Common myeloid progenitor, CD34-positive (primary cell): Measurements from ENCODE around the gene LBR.
A peak's percentile ranks its signal among the peaks of the same experiment; 100 is the strongest.

Experiments used
- CTCF ChIA-PET: fragments of 350-600 bp; sonication (Branson Sonifier 250); formaldehyde crosslinking; loops from one replicate; lab custom pipeline; 2021; ENCODE audit warnings: antibody characterized with exemption; lab: Charles Lee
- POLR2A ChIA-PET: fragments of 350-600 bp; sonication (Branson Sonifier 250); formaldehyde crosslinking; loops from one replicate; lab custom pipeline; 2021; ENCODE audit warnings: antibody characterized with exemption; lab: Charles Lee
- DNase-seq, 3 donors: peaks; one replicate each; pipeline versions ENCODE4 v3.0.0 to v3.0.0-alpha.2; 2013
- H3K27ac ChIP-seq, 2 experiments: 1 replicate in 1 of 2; 2 replicates in 1 of 2; pipeline ENCODE4 v1.7.0; 2013; ENCODE audit warnings: inconsistent platforms in 2 of 2, low read length in 2 of 2, mild to moderate bottlenecking in 2 of 2, low read depth in 1 of 2, moderate library complexity in 1 of 2; ENCODE audit not compliant: severe bottlenecking in 2 of 2, insufficient read depth in 1 of 2, poor library complexity in 1 of 2
- H3K27me3 ChIP-seq, 5 experiments: replicated peaks in 2 of 5; 1 replicate in 3 of 5; 2 replicates in 2 of 5; pipeline versions ENCODE4 v1.6.1 to v1.7.0; 2013; ENCODE audit warnings: low read length in 4 of 5, mild to moderate bottlenecking in 2 of 5, moderate library complexity in 2 of 5, inconsistent platforms in 1 of 5; ENCODE audit not compliant: insufficient read depth in 5 of 5, control insufficient read depth in 4 of 5
- H3K36me3 ChIP-seq, 4 experiments: 1 replicate in 2 of 4; 2 replicates in 2 of 4; pipeline versions ENCODE4 v1.6.1 to v1.7.0; 2013; ENCODE audit warnings: low read length in 3 of 4, control low read depth in 1 of 4, mild to moderate bottlenecking in 1 of 4; ENCODE audit not compliant: control insufficient read depth in 4 of 4, insufficient read depth in 4 of 4
- H3K4me1 ChIP-seq, 4 experiments: 1 replicate in 3 of 4; 2 replicates in 1 of 4; pipeline versions ENCODE4 v1.6.1 to v1.7.1; 2013; ENCODE audit warnings: low read length in 3 of 4, mild to moderate bottlenecking in 3 of 4, control low read depth in 1 of 4, inconsistent platforms in 1 of 4, moderate library complexity in 1 of 4; ENCODE audit not compliant: control insufficient read depth in 4 of 4, insufficient read depth in 4 of 4; ENCODE audit errors: control extremely low read depth in 1 of 4
- H3K4me3 ChIP-seq, 7 experiments: 1 replicate in 4 of 7; 2 replicates in 3 of 7; pipeline versions ENCODE4 v1.5.1 to v1.7.0; 2013; ENCODE audit warnings: mild to moderate bottlenecking in 7 of 7, low read length in 6 of 7, moderate library complexity in 6 of 7, inconsistent platforms in 2 of 7, low read depth in 2 of 7, control low read depth in 1 of 7; ENCODE audit not compliant: insufficient read depth in 4 of 7, control insufficient read depth in 1 of 7; ENCODE audit errors: extremely low read depth in 1 of 7
- H3K9me3 ChIP-seq, 5 experiments: 1 replicate in 4 of 5; 2 replicates in 1 of 5; pipeline versions ENCODE4 v1.6.1 to v1.7.1; 2013; ENCODE audit warnings: low read length in 4 of 5, mild to moderate bottlenecking in 2 of 5, inconsistent platforms in 1 of 5, low read depth in 1 of 5, moderate library complexity in 1 of 5; ENCODE audit not compliant: control insufficient read depth in 4 of 5, insufficient read depth in 2 of 5; ENCODE audit errors: control extremely low read depth in 1 of 5
- WGBS: methylation state at CpG from one replicate; pipeline ENCODE4 v1.1.5; 2013; ENCODE audit not compliant: insufficient coverage; 5-methylcytosine and 5-hydroxymethylcytosine counted together

Gene LBR

DNA sequence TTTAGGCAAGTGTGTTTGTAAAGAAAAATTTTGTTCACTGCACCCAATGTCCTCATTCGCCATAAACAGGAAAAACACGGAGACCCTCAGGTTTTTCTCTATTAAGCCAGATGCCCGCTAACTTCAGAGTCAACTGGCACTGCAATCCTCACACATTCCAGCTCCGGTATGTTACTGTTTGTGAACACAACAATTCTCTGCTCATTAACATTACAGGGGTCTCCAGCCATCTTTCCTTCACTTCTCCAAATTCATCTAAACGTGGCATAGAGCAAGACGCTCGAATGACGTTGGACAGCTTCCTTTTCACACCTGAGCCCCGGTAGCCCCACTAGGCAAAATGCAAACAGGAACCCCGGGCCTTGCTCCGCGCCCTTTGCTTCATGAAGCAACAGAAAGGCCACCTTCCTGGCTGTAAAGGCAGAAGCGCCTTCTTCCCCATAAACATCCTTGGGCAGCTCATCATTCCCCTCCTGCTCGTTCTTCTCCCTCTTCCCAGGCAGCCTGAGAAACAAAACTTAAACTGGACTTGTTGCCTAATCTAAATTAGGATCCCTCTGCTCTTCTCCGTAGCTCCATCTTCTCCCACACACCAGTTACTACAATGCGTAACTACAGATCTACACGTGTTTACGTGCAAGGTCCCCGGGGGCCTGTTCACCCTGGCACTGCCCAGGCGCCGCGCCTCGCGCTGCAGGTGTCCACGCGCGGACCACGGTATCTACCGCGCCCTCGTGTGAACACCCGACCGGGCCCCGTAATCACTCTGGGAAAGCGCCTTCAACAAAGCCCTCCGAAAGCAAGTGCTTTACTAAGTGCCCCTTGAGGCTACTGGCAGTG is 1.2 kb downstream of the LBR start:
- Histone ChIP-seq H3K27ac (peak overlapping the region; percentile 61 to 87), H3K9me3 (no peaks in the 10 kb centered on the region), H3K4me3 (peak overlapping the region; percentile 63 to 96 (median 89)), H3K27me3 (peaks cover 0 to 2% (median 0%) of the 10 kb centered on the region in 5 experiments), H3K36me3 (peaks cover 0 to 16% (median 4%) of the 10 kb centered on the region in 4 experiments), H3K4me1 (peaks cover 40 to 72% (median 60%) of the 10 kb centered on the region in 4 experiments)
- peak in 1 of 3 donors; percentile 52 for DNase-seq
- CTCF ChIA-PET = interaction anchor here (0.7 to 11.6 kb wide), 4 partner anchors 12 to 41 kb away, joined by 3 to 123 read pairs (median 9); no protein-coding TSS in a partner anchor
- WGBS = 3% methylated on average over 34 of the region's 36 CpGs
- POLR2A ChIA-PET = interaction anchor here (0.7 to 3.4 kb wide), 2 partner anchors 12 to 18 kb away, joined by 3 to 15 read pairs; no protein-coding TSS in a partner anchor

DNA sequence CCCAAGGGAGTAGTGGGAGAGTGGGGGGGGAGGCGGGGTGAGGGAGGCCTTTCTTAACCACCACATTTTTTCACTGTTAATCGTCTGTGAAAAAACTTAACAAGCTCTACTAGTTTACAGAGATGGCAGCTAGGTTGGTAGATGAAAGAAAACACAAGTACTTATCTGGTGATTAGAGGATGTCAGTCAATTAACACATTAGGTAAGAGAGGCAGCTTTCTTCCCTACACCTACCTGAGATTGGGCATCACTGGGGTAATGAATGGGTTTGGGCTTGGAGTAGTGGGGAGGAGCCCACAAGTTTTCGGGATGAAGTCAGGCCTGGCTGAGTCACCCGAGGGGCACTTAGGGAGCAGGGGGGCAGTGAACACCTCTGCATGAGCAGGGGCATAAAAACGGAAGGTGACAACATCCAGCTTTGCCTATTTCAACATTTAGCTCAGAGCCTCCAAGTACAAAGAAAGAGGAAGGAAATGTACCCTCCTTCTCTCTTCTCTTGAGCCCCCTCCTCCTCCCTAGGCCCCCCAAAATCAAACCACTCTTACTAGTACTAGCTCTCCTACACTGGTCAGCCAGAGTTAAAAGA is 2.5 kb downstream of the LBR start:
- peak overlapping the region in 5 of 7 experiments; percentile 87 to 96 (median 90) for H3K4me3 ChIP-seq
- peaks cover 0 to 22% (median 5%) of the 10 kb centered on the region in 4 experiments for H3K36me3 ChIP-seq
- no peaks in the 10 kb centered on the region for H3K9me3 ChIP-seq
- CTCF ChIA-PET = interaction anchor here (0.9 to 11.6 kb wide), 7 partner anchors 10 to 352 kb away, joined by 3 to 123 read pairs (median 4); partner anchors contain the start of gene SRP9
- POLR2A ChIA-PET = interaction anchor here (0.6 to 1.0 kb wide), 3 partner anchors 25 to 42 kb away, joined by 3 to 4 read pairs (median 3); no protein-coding TSS in a partner anchor
- peak in 2 of 3 donors; percentile 85 to 89 for DNase-seq
- peak overlapping the region in 1 of 2 experiments; percentile 45 for H3K27ac ChIP-seq
- WGBS = 0% methylated on average over 3 of the region's 5 CpGs
- H3K4me1 ChIP-seq = peaks cover 40 to 71% (median 59%) of the 10 kb centered on the region in 4 experiments
- H3K27me3 ChIP-seq = peaks cover 0 to under 1% (median 0%) of the 10 kb centered on the region in 5 experiments

GRCh38 chr1:225424562-225425200 is 3.2 kb downstream of the LBR start:
- H3K27ac ChIP-seq = peak overlapping the region in 1 of 2 experiments; percentile 45
- ChIA-PET POLR2A (interaction anchor here (1.0 kb wide), 1 partner anchor 43 kb away, joined by 4 read pairs; no protein-coding TSS in a partner anchor), CTCF (interaction anchor here (0.9 to 11.6 kb wide), 7 partner anchors 9 to 353 kb away, joined by 3 to 123 read pairs (median 4); partner anchors contain the start of gene SRP9)
- H3K36me3 ChIP-seq = peaks cover 2 to 27% (median 7%) of the 10 kb centered on the region in 4 experiments
- H3K4me1 ChIP-seq = peaks cover 38 to 68% (median 57%) of the 10 kb centered on the region in 4 experiments
- no peaks in the 10 kb centered on the region for H3K9me3 ChIP-seq
- H3K4me3 ChIP-seq = peak overlapping the region in 3 of 7 experiments; percentile 89 to 96 (median 93)
- no peaks in the 10 kb centered on the region for H3K27me3 ChIP-seq
- WGBS = 87% methylated on average over 5 of the region's 6 CpGs
- DNase-seq = no peak

DNA sequence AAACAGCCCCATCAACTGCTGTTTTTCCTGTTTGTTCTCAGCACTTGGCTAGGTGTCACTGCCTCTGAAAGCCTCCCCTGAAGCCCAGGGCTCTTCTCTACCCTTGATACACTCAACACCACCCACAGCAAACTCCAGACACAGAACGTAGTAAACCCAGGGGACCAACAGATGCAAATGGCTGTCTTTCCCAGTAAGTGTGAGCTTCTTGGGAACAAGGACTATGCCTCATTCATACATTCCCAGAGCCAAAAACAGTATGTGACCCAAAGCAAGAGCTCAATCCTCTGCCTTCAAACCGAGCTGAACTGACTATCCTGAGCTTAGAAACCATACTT is 4.4 kb downstream of the LBR start:
- Histone ChIP-seq H3K36me3 (peaks cover 9 to 36% (median 16%) of the 10 kb centered on the region in 4 experiments), H3K4me3 (no peak overlapping the region), H3K4me1 (peaks cover 34 to 57% (median 48%) of the 10 kb centered on the region in 4 experiments), H3K27ac (no peak overlapping the region), H3K9me3 (no peaks in the 10 kb centered on the region), H3K27me3 (no peaks in the 10 kb centered on the region)
- WGBS = 100% methylated on average over 2 of the region's 2 CpGs
- ChIA-PET POLR2A (no interaction called here), CTCF (interaction anchor here (1.4 to 11.6 kb wide), 3 partner anchors 8 to 27 kb away, joined by 4 to 123 read pairs (median 4); no protein-coding TSS in a partner anchor)
- DNase-seq = no peak

GRCh38 chr1:225422795-225423517 is 4.9 kb downstream of the LBR start:
- WGBS = 93% methylated on average over 4 of the region's 7 CpGs
- peaks cover 34 to 53% (median 47%) of the 10 kb centered on the region in 4 experiments for H3K4me1 ChIP-seq
- no peak overlapping the region for H3K27ac ChIP-seq
- H3K36me3 ChIP-seq = peaks cover 10 to 41% (median 19%) of the 10 kb centered on the region in 4 experiments
- H3K4me3 ChIP-seq = peak overlapping the region in 1 of 7 experiments; percentile 11
- POLR2A ChIA-PET = no interaction called here
- no peaks in the 10 kb centered on the region for H3K9me3 ChIP-seq
- H3K27me3 ChIP-seq = no peaks in the 10 kb centered on the region
- no peak for DNase-seq
- CTCF ChIA-PET = interaction anchor here (1.4 to 11.6 kb wide), 2 partner anchors 8 to 21 kb away, joined by 4 to 123 read pairs; no protein-coding TSS in a partner anchor

DNA sequence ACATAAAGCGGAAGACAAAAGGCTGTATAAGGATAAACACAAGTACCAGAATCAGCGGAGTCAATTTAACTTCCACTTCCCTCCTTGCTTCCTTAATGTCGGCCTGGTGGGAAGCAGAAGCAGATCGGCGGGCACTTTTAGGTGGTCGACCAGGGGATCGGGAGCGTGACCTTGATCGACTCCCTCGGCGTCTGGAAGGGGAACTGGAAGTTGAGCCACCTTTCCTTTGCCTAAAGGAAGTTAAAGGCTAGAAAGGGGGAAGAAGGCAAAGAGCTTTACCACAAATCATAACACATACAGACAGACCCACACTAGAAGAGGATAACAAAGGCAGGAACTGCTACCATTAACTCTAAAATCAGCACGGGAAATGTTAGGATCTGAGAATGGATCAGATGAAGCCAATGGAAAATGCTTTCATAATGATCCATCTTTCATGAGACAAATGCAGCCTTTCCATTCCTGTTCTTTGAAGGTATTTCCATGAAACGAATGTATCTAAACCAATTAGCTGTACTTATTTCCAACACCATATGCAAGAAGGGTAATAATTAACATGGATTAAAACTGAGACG is 5.7 kb downstream of the LBR start:
- no peak for DNase-seq
- H3K4me1 ChIP-seq = peaks cover 34 to 52% (median 44%) of the 10 kb centered on the region in 4 experiments
- ChIA-PET POLR2A (interaction anchor here (1.2 kb wide), 1 partner anchor 16 kb away, joined by 3 read pairs; no protein-coding TSS in a partner anchor), CTCF (no interaction called here)
- H3K4me3 ChIP-seq = no peak overlapping the region
- WGBS = no CpG with 5 or more reads among the region's 14 CpGs
- no peaks in the 10 kb centered on the region for H3K9me3 ChIP-seq
- peaks cover 14 to 48% (median 26%) of the 10 kb centered on the region in 4 experiments for H3K36me3 ChIP-seq
- no peaks in the 10 kb centered on the region for H3K27me3 ChIP-seq
- H3K27ac ChIP-seq = no peak overlapping the region
